DMS114 treated with DMSO at 0.1 percent for 48 hours (cell line): ENCODE data around the gene SRCIN1.

ENCODE experiments used
- DNase-seq: peaks from one replicate; lab custom pipeline; 2025; ENCODE audit not compliant: unreplicated experiment; lab: John Stamatoyannopoulos, UW

SRCIN1 gene

DNA sequence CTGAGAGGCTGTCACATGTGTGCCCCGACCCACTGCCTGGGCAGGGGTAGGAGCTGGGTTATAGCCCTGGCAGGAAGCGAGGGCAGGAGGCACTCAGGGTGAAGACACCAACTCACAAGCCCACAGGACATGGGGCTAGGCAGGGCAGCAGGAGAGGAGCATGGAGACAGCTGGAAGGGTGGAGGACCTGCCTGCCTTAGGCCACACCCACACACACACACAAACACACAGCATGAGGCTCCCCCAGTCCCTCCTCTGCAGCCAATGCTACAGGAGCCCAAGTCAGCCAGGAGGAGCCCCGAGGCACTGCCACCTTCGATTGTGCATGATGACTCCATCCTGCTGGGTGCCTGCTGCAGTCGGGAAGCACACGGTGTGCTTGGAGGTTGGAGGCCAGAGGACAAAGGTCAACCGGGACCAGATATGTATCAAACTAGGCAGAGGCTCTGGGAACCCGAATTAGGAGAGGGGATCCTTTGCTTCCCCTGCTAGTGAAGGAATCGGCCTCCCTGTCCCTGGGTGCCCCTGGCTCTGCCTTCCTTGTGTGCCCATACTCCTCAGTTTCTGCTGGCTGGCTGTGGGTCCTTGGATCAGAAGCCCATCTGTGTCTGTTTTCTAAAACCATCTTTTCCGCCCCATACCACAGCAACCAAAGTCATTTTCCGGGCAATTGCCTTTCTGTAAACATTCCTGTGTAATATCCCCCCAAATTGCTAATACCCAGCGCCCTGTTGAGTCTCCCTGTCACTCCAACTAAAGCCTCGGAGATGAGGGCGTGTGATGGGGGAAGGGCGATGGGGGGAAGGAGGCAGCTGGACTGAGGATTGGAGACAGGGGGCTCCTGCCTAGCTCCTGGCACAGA is 20.5 kb downstream of the SRCIN1 start:
- no peak for DNase-seq

DNA sequence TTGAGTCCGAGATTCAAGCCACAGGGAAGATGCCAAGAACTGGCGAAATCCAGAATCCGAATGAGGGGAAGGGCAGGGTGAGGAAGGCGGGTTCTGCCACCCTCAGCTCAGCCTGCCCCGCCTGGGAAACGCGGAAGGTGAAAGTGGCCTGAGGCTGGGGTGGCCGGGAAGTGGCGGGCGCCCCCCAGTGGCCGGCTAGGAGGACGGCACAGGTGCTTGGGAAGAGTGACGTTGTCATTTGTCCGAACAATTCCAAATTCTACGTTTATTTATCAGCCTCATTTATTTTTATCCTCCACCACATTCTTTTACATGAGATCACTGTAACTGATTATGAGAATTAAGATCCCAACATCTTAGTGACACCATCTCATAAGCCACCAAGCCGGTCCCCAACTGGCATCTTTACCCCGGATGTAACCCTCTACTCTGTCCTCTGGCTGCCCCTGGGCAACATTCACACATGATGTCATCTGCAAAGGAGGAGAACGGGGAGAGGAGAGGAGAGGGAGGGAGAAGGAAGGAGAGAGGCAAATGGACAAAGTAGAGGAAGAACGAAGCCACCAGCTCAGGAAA is 21.3 kb downstream of the SRCIN1 start:
- DNase-seq = peak; percentile 18

DNA sequence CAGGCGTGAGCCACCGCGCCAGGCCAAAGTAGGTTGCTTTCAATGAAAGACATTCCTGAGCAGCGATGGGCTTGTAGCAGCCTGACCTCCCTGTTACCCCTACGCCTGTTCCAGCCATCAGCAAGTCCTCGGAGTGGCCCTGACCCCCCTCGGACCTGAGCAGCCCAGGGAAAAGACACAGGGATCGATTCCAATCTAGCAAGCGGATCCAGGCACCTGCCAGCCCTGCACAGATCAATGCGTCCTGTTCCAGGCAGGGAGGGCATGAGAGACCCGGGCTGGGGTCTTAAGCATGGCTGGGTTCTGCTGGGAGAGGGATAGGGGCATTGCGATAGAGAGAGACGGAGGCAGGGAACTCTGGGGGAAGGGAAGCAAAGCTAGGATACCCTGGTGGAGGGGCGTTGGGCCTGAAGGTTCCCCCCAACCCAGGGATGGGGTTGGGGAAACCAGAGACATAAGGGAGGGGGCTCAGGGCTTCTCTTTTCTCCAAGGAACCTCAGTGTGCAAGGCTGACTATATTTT is 21.9 kb downstream of the SRCIN1 start:
- DNase-seq = no peak

DNA sequence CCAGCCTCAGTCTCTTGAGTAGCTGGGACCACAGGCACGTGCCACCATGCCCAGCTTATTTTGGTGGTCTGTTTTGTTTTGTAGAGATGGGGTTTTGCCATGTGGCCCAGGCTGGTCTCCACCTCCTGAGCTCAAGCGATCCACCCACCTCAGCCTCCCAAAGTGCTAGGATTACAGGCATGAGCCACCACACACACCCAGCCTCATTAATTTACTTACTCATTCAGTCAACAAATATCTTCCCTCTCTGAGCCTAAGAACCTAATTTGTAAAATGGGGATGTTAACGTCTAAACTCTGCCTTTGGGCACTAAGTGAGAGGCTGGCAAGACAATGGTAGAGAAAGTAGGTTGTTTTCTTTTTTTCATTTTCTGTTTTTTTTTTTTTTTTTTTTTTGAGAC is 22.6 kb downstream of the SRCIN1 start:
- no peak for DNase-seq

DNA sequence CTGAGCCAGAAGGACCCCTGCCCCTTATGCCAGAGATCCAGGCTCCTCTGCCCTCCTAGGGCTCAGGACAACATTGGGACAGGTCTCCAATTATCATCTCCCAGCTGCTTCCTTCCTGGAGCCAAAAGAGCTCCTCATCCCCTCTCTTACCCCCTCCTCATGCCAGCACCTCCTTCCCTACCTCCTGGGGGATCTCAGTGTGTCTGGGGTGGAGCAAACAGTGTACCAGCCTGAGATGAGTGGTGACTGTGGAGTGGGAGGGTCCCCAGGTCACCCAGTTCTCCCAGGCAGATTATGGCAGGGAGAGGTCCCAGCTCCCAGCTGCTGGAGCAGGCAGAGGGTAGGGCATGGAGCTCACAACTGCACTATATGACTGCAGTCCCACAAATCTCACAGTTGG is 23.7 kb downstream of the SRCIN1 start:
- DNase-seq = no peak

DNA sequence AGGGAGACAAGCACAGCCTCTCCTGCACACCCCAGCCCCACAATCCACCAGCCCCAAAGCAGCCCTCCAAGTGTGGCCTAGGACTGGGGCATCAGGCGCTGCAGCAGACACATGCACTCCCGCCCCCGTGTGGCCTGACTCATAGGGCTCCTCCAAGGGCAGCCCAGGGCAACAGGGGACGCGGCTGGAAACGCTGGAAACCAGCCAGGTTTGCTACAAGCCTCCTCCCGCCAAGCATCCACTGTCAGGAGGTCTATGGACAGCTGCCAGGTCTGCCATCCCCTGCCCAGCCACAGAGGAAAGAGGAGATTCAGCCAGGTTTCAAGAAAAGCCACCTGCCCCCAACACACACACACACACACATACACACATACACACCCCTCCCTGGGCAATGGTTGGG is 25.8 kb downstream of the SRCIN1 start:
- DNase-seq = no peak

DNA sequence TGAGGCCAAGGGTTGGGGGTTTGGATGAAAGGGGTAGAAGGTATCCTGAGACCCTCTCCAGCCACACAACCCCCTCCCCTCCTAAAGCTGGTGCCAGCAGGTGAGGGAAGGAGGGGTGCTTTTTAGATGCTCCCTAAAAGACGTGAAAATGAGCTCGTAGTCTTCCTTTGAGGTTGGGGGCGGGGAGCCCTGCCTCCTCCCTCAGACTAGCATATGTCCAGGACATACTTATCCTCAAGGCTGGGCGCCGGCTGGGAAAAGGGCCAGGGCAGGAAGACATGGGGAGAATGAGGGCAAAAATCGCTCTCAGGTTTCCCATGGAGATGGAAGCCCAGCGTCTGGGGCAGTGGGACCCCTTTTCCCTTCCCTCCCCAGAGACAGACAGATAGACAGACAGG is 26.7 kb downstream of the SRCIN1 start:
- DNase-seq = no peak

DNA sequence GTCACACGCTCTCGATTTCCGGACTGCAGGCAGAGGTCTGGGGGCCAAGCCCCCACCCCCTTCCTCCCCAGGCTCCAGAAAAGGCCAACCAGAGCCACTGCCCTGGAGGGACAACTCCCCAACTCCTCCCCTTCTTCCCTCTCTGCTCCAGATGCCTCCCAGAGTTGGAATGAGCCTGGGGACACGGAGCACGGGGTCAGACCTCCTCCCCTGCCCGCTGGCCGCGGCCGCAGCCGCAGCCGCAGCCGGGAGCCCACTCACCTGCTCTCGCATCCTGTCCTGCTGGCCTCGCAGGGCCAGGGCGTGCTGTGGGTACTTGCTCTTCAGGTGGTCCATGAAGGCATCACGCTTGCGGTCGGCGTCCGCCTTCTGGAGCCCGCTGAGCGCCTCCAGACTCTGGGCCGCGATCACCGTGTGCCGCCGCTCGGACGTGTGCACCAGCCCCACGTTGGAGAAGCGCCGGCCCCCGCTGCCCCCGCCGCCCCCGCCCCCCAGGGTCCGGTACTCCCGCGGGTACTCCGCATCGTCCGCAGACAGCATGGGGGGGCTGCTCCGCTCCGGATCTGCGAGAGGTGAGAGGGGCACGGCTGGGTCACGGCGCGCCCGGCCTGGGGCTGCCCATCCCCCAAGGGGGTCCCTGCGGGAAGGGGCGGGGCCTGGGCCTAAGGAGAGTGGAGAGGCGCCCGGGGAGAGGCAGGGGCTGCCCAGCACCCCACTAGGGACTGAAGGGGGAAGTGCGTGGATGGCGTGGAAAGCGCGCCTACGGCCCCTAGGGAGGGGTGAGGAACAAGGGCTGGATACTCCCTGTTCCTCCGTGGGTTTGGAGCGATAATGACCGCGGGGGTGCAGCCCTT is 27.3 kb downstream of the SRCIN1 start:
- DNase-seq = no peak

DNA sequence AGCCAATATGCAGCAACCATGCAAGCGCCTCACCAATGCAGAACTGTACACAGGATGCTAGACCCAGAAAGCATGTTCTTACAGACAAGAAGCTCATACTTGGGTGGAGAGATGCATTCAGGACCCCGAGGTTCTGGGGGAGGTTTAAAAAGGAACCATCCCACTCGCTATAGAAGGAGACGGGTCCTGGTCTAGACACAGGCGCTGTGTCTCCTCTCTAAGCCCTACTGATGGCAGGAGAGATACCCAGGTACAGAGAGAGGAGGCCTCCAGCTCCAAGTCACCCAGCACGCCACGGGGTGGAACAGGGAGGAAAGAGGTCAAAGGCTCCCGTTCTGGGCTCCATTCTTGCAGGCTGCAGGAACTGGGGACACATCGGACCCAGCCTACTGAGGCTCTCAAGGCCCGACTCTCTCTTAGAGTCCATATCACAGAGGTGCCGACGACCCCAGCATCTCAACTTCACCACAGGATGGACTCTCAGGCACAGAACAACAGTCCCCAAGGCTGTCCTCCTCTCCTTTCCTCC is 28.0 kb downstream of the SRCIN1 start:
- DNase-seq = no peak

DNA sequence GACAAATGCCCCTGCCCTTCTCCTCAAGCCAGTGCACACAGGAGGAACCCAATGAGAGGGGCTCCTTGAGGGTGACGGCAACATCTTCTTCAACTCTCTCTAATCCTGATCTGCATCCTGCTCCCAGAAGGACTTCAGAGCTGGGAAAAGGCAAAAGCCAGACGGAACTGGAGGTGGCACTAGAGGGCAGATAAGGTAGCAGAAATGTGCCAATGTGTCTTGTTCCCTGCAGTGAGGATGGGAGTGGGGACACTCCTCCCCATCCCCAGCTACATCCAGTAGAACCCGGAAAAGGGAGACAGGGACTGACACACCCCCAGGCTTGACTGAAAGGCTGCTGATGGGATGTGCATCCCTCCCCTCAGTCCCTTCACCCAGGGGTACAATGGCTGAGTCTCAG is 28.5 kb downstream of the SRCIN1 start:
- no peak for DNase-seq

DNA sequence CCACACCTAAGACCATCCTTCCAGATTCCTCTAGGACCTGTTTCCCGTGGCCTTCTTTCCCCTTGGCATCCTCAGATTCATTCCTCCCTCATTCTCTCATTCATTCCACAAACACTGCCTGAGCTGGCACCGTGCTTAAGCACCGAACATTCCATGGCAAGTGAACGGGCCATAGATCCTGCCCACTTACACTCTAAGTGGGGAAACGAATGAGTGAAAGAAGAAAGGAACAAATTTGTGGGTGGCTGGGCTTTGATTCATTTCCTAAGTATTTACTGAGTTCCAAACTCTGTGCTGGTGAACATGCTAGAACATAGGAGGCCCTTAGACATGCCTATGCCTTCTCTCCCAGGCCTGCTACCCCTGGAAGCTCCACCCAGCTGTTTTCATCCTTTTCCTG is 30.0 kb downstream of the SRCIN1 start:
- DNase-seq = no peak

DNA sequence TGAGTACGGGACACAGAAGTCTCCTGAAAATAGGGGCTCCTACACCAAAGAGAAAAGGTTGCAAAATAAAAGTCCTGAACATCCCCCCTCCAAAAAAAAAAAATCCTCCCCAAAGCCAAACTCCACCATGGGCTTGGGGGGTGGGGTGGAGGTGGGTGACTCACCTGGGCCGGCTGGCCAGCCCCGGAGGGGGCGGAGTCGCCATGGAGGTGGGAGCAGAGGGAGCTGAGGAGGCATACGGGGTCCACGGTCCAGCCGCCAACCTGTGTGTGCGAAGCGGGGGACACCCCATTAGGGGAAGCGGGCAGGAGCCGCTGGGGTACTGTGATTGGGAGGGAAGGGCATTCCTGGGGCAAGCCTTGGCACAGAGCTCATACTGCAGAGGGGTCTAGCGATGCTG is 31.0 kb downstream of the SRCIN1 start:
- no peak for DNase-seq

DNA sequence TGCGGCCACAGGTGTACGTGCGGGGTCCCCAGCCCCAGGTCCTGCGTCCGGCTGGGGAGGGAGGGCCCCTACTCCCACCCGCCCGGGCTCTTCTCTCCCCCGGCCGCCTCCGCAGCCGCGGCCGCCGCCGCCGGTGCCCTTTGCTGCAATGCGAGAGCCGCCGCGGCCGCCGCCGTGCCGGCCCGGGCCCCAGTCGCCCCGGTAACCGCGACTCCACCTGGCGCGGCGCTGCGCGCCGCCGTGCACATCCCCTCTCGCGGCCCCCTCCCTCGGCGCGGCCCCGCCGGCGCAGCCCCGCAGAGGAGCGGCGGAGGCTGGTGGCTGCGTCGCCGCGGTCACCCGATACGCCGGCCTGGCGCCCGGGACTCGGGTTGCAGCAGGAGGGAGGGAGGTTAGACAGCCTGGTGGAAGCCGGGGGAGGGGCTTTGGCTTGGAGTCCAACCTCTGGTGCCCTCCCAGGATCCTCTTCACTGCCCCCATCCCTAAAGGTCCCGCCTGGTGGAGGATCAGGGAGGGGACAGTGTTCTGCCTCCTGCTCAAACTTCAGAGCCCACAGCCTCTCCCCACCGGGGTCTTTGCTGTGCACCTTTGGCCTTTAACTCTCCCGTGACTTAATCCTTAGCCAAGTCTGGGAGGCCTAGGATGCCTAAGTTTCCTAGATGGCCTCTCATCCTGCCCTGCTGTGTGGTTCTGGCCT is 32.9 kb downstream of the SRCIN1 start:
- no peak for DNase-seq

DNA sequence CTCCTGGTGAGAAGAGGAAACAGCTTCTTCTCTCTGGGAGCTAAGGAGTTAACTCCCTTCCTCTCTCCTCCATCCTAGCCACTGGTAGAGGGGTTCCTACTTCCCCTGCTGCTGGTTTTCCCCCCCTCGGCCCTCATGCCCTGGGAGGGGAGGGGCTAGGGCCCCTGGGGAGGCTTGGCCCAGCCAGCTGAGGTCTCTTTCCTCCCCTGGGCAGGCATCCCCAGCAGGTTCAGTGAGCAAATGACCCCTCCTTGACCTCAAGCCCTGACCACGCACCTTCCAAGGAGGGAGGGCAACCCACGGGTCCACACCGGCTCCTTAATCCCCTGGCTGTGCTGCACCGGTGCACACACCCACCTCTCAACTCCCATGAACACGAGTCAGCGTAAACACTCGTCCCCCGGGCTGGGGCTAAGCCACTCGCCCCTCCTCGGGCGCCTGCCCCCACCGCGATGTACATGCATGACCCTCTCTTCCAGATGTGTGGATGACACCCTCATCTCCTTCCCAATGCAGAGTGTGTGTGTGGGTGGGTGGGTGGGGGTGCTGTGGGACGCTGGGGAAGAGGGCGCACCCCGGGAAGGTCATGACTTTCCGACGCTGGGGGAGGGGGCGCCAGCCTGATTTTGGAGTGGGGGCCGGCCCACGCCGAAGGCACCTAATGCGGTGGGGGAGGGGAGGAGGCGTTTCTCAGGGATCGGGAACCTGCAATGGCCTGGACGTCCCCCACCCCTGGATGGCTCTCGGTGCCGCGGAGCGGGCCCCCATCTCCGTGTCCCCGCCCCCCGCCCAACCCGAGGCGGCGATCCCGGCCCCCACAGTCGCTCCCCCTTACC is 33.7 kb downstream of the SRCIN1 start:
- DNase-seq = no peak

DNA sequence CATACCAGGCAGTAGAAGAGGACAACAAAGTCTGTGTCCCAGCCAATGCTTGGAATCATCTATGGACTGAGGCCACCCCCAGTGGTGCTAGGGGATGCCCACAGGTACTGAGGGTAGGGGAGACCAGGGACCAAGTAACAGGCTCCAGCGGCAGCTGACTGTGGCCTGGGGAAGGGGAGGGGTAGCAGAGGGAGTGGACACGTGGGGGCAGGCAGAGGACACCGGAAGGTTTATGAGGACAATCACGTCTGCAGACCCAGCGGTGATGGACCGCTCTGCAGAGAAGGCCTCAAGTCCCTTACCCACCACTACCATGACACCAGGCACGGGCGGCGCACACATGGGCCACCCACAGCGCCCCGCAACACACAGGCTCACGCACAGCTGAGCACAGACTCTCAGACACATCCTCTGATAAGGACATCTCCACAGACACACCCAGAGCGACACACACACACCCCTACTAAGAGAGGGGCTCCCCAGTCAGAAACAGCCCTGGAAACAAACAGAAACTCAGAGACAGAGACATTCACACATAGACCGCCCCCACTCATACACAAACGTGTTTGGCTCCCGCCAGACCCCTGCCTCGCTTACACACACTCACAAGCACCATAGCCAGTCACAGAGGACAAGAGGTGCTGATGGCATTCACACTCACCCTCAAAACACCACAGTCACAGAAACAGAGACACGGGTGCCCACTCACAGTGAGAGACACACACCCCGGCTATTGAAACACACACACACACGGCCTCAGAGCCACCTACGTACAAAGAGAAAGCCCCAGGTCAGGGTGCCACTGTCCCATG is 35.8 kb downstream of the SRCIN1 start:
- no peak for DNase-seq

DNA sequence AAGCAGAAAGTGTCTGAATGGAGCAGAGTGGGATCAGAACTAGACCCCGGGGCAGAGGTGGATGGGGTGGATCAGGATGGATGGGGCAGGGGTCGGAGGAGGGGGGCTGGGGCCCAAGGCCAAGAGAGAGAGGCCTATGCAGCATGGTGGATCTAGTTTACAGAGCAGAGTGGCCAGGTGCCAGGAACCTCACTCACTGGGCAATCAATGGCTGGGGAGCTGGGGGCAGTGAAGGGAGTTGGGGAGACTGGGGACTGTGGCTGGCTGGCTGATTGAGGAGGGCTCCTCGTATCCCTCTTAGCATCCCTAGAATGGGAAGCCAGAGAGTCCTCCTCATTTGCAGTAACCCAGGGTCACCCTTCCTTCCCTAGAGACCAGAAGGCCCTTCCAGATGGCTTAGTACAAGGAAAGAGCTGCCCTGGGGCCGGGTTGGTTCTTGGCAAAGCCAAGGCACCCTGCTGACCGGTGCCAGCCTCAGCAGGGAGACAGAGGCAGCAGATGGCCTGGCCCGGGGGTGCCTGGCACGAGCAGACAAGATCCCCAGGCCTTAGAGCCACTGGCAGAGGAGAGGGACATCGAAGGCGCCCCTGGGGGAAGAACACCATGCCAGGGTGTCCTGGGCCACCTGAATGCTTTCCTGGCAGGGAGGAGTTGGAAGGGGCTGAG is 36.8 kb downstream of the SRCIN1 start:
- no peak for DNase-seq

DNA sequence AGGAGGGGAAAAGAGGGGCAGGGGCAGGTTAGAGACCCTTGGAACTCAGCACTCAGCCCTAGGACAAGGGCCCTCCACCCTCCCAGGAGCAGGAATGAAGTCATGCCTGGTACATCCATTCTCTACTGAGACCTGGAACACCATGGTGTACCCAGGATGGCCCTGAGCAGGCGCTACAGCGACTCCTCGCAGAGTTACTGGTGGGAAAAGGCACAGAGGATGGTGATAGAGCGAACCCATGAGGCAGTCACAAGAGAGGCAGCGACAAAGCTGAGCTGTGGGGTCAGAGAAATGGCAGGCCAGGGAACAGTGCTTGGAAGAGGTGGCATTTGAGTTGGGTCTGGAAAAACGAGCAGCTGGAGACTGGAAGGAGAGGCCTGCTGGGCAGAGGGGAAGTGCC is 37.5 kb downstream of the SRCIN1 start:
- DNase-seq = no peak

DNA sequence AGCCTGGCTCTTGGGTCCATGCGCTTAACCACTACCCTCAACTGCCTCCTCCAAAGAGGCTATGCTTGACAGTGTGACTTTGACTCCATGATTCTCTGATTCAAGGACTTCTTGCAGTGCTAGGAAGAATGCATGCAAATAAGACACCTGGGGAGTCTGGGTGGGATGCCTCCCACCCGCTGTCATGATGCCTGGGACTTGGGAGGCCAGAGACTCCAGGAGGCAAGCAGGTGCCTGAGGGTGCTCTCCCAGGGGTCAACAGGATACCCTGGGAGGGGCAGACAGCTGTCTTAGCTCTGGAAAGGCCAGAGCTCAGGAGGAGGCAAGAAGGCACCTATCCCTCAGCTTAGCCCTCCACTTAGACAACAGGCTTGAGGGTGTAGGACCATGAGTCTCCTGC is 38.4 kb downstream of the SRCIN1 start:
- no peak for DNase-seq

DNA sequence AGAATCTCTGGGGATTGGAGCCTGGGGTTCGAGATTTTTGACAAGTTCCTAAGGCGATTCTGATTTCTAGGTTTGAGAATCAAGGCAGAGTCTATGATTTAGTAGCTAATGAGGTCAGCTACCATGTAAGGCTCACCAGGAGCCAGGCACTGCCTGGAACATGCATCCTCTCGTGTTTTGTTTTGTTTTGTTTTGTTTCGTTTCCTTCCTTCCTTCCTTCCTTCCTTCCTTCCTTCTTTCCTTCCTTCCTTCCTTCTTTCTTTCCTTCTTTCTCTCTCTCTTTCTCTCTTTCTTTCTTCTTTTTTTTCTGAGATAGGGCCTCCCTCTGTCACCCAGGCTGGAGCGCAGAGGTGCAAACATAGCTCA is 39.1 kb downstream of the SRCIN1 start:
- DNase-seq = no peak
